NT2/D1 (cell line): ENCODE measurements around the gene MRPL49.

Experiments used
- YY1 ChIP-seq: IDR thresholded peaks from 2 replicates; pipeline ENCODE4 v1.6.1; 2011; ENCODE audit not compliant: insufficient read length, insufficient read depth
- ZNF274 ChIP-seq: IDR thresholded peaks from 2 replicates; pipeline ENCODE4 v1.6.1; 2011; ENCODE audit warnings: mild to moderate bottlenecking, low read depth, low read length

- no peak for TF ChIP-seq ZNF274
- TF ChIP-seq YY1: no peak
Measured at GRCh38 chr11:65160643-65161042, 38.5 kb downstream of the MRPL49 start.
